BLaER1 (cell line): ENCODE results near the gene CLDN24.

Source experiments
- H3K27ac ChIP-seq: shearing (Covaris generic); formaldehyde crosslinking; 2 replicates; pipeline ENCODE4 v1.8.1; 2022
- H3K27me3 ChIP-seq: shearing (Covaris generic); formaldehyde crosslinking; 2 replicates; pipeline ENCODE4 v1.8.1; 2022
- H3K36me3 ChIP-seq: shearing (Covaris generic); formaldehyde crosslinking; 2 replicates; pipeline ENCODE4 v1.8.1; 2022
- H3K4me1 ChIP-seq: shearing (Covaris generic); formaldehyde crosslinking; 2 replicates; pipeline ENCODE4 v1.8.1; 2022
- H3K4me2 ChIP-seq: shearing (Covaris generic); formaldehyde crosslinking; 2 replicates; pipeline ENCODE4 v1.8.1; 2022
- H3K4me3 ChIP-seq: shearing (Covaris generic); formaldehyde crosslinking; 2 replicates; pipeline ENCODE4 v1.8.1; 2022
- H3K9ac ChIP-seq: shearing (Covaris generic); formaldehyde crosslinking; 2 replicates; pipeline ENCODE4 v1.8.1; 2022
- H3K9me3 ChIP-seq: shearing (Covaris generic); formaldehyde crosslinking; 2 replicates; pipeline ENCODE4 v1.8.1; 2022
- H4K20me1 ChIP-seq: shearing (Covaris generic); formaldehyde crosslinking; 2 replicates; pipeline ENCODE4 v1.8.1; 2022
- Cebpa-rat ChIP-seq: shearing (Covaris generic); IDR thresholded peaks from 2 replicates; pipeline ENCODE4 v1.8.1; 2022

The CLDN24 gene

GRCh38 chr4:183288955-183289354 lies 33.3 kb downstream of the CLDN24 start:
- peaks cover 33% of the 10 kb centered on the region for H3K36me3 ChIP-seq
- H3K27ac ChIP-seq: no peak overlapping the region
- no peak overlapping the region for H3K4me2 ChIP-seq
- H3K9ac ChIP-seq: no peak overlapping the region
- H3K4me3 ChIP-seq: no peak overlapping the region
- H3K27me3 ChIP-seq: no peaks in the 10 kb centered on the region
- no peak for TF ChIP-seq Cebpa-rat
- no peaks in the 10 kb centered on the region for H4K20me1 ChIP-seq
- no peaks in the 10 kb centered on the region for H3K4me1 ChIP-seq
- 0 out of 2 replicates have a peak, but pooled peaks cover 6% of the 10 kb centered on the region for H3K9me3 ChIP-seq

GRCh38 chr4:183287677-183288076 lies 34.5 kb downstream of the CLDN24 start:
- Histone ChIP-seq H3K4me3 (no peak overlapping the region), H3K36me3 (peaks cover 36% of the 10 kb centered on the region), H3K4me2 (no peak overlapping the region), H3K4me1 (no peaks in the 10 kb centered on the region), H3K27me3 (no peaks in the 10 kb centered on the region), H4K20me1 (no peaks in the 10 kb centered on the region), H3K27ac (no peak overlapping the region), H3K9me3 (0 out of 2 replicates have a peak, but pooled peaks cover 6% of the 10 kb centered on the region), H3K9ac (no peak overlapping the region)
- TF ChIP-seq Cebpa-rat: no peak

- no peak for TF ChIP-seq Cebpa-rat
- no peaks in the 10 kb centered on the region for H3K27me3 ChIP-seq
- no peak overlapping the region for H3K27ac ChIP-seq
- H3K9me3 ChIP-seq: 0 out of 2 replicates have a peak, but pooled peaks cover 6% of the 10 kb centered on the region
- no peak overlapping the region for H3K4me3 ChIP-seq
- no peak overlapping the region for H3K9ac ChIP-seq
- H3K4me1 ChIP-seq: no peaks in the 10 kb centered on the region
- H3K4me2 ChIP-seq: no peak overlapping the region
- H4K20me1 ChIP-seq: no peaks in the 10 kb centered on the region
- peaks cover 38% of the 10 kb centered on the region for H3K36me3 ChIP-seq
These were observed 34.9 kb downstream of the CLDN24 start for GRCh38 chr4:183287309-183287659.

- Histone ChIP-seq H3K27me3 (no peaks in the 10 kb centered on the region), H3K9ac (no peak overlapping the region), H3K36me3 (peaks cover 38% of the 10 kb centered on the region), H3K4me2 (no peak overlapping the region), H3K27ac (no peak overlapping the region), H4K20me1 (no peaks in the 10 kb centered on the region), H3K4me3 (no peak overlapping the region), H3K9me3 (0 out of 2 replicates have a peak, but pooled peaks cover 6% of the 10 kb centered on the region), H3K4me1 (no peaks in the 10 kb centered on the region)
- TF ChIP-seq Cebpa-rat: no peak
These were observed 35.5 kb downstream of the CLDN24 start for GRCh38 chr4:183286590-183287308.

GRCh38 chr4:183285886-183286285 lies 36.3 kb downstream of the CLDN24 start:
- Histone ChIP-seq H3K36me3 (peaks cover 38% of the 10 kb centered on the region), H3K9ac (no peak overlapping the region), H3K27me3 (no peaks in the 10 kb centered on the region), H4K20me1 (no peaks in the 10 kb centered on the region), H3K4me2 (no peak overlapping the region), H3K27ac (no peak overlapping the region), H3K4me3 (no peak overlapping the region), H3K4me1 (no peaks in the 10 kb centered on the region), H3K9me3 (0 out of 2 replicates have a peak, but pooled peaks cover 6% of the 10 kb centered on the region)
- no peak for TF ChIP-seq Cebpa-rat

GRCh38 chr4:183284965-183285364 lies 37.3 kb downstream of the CLDN24 start:
- Histone ChIP-seq H3K36me3 (peaks cover 38% of the 10 kb centered on the region), H3K4me1 (no peaks in the 10 kb centered on the region), H3K4me2 (no peak overlapping the region), H4K20me1 (no peaks in the 10 kb centered on the region), H3K9me3 (0 out of 2 replicates have a peak, but pooled peaks cover 6% of the 10 kb centered on the region), H3K4me3 (no peak overlapping the region), H3K9ac (no peak overlapping the region), H3K27me3 (no peaks in the 10 kb centered on the region), H3K27ac (no peak overlapping the region)
- TF ChIP-seq Cebpa-rat: no peak

GRCh38 chr4:183284258-183284785 lies 37.9 kb downstream of the CLDN24 start:
- Histone ChIP-seq H3K4me2 (no peak overlapping the region), H4K20me1 (no peaks in the 10 kb centered on the region), H3K4me1 (no peaks in the 10 kb centered on the region), H3K27me3 (no peaks in the 10 kb centered on the region), H3K9me3 (0 out of 2 replicates have a peak, but pooled peaks cover 2% of the 10 kb centered on the region), H3K27ac (no peak overlapping the region), H3K9ac (no peak overlapping the region), H3K4me3 (no peak overlapping the region), H3K36me3 (peaks cover 34% of the 10 kb centered on the region)
- no peak for TF ChIP-seq Cebpa-rat

GRCh38 chr4:183276106-183276505 lies 46.1 kb downstream of the CLDN24 start:
- no peak for TF ChIP-seq Cebpa-rat
- no peak overlapping the region for H3K27ac ChIP-seq
- no peaks in the 10 kb centered on the region for H4K20me1 ChIP-seq
- no peak overlapping the region for H3K4me3 ChIP-seq
- no peak overlapping the region for H3K4me2 ChIP-seq
- peaks cover 26% of the 10 kb centered on the region for H3K9me3 ChIP-seq
- peaks cover 16% of the 10 kb centered on the region; the same call in 1 of the 2 replicates for H3K36me3 ChIP-seq
- H3K4me1 ChIP-seq: no peaks in the 10 kb centered on the region
- no peaks in the 10 kb centered on the region for H3K27me3 ChIP-seq
- H3K9ac ChIP-seq: no peak overlapping the region

GRCh38 chr4:183272384-183272783 lies 49.8 kb downstream of the CLDN24 start:
- H3K4me3 ChIP-seq: no peak overlapping the region
- H3K9me3 ChIP-seq: peaks cover 26% of the 10 kb centered on the region
- H3K9ac ChIP-seq: no peak overlapping the region
- no peaks in the 10 kb centered on the region for H4K20me1 ChIP-seq
- no peak overlapping the region for H3K4me2 ChIP-seq
- H3K4me1 ChIP-seq: no peaks in the 10 kb centered on the region
- no peak for TF ChIP-seq Cebpa-rat
- H3K27ac ChIP-seq: no peak overlapping the region
- peaks cover 18% of the 10 kb centered on the region for H3K36me3 ChIP-seq
- no peaks in the 10 kb centered on the region for H3K27me3 ChIP-seq
